DMS79 treated with DMSO at 0.1 percent for 48 hours (cell line): ENCODE results near the gene ACBD6.
A peak's percentile ranks its signal among the peaks of the same experiment; 100 is the strongest.
"Not testable (repeated sequence)": the region's sequence is repeated elsewhere in the genome, so short reads cannot be mapped to it uniquely, and the experiment has no call there.

Experiments used
- DNase-seq: peaks from one replicate; lab custom pipeline; 2025; lab: John Stamatoyannopoulos, UW

ACBD6 gene

GRCh38 chr1:180415985-180416633, 86.3 kb downstream of the ACBD6 start:
- peak; percentile 69 for DNase-seq

- no peak for DNase-seq
Observed at GRCh38 chr1:180415236-180415848, 87.0 kb downstream of the ACBD6 start.

GRCh38 chr1:180412583-180412982, 89.8 kb downstream of the ACBD6 start:
- no peak for DNase-seq

GRCh38 chr1:180408128-180408527, 94.2 kb downstream of the ACBD6 start:
- not testable (repeated sequence) for DNase-seq

- no peak for DNase-seq
Observed at GRCh38 chr1:180407051-180407450, 95.3 kb downstream of the ACBD6 start.

GRCh38 chr1:180402551-180402950, 99.8 kb downstream of the ACBD6 start:
- DNase-seq = no peak

- DNase-seq = no peak
Observed at GRCh38 chr1:180402001-180402400, 100.4 kb downstream of the ACBD6 start.

GRCh38 chr1:180397175-180397574, 105.2 kb downstream of the ACBD6 start:
- DNase-seq = no peak

GRCh38 chr1:180392427-180393145, 109.8 kb downstream of the ACBD6 start:
- no peak for DNase-seq

GRCh38 chr1:180392020-180392419, 110.4 kb downstream of the ACBD6 start:
- DNase-seq = no peak

- no peak for DNase-seq
Observed at GRCh38 chr1:180387413-180387812, 115.0 kb downstream of the ACBD6 start.

GRCh38 chr1:180386745-180387367, 115.5 kb downstream of the ACBD6 start:
- no peak for DNase-seq

GRCh38 chr1:180385144-180385543, 117.2 kb downstream of the ACBD6 start:
- DNase-seq = no peak

GRCh38 chr1:180384286-180385005, 117.9 kb downstream of the ACBD6 start:
- DNase-seq = no peak

GRCh38 chr1:180382326-180383115, 119.9 kb downstream of the ACBD6 start:
- no peak for DNase-seq

GRCh38 chr1:180381184-180381580, 121.2 kb downstream of the ACBD6 start:
- DNase-seq = no peak

GRCh38 chr1:180380259-180381183, 121.9 kb downstream of the ACBD6 start:
- DNase-seq = no peak

GRCh38 chr1:180376800-180377199, 125.6 kb downstream of the ACBD6 start:
- no peak for DNase-seq

GRCh38 chr1:180376253-180376652, 126.1 kb downstream of the ACBD6 start:
- DNase-seq = no peak

GRCh38 chr1:180372728-180373127, 129.6 kb downstream of the ACBD6 start:
- no peak for DNase-seq
